ENCODE data around the gene FBXO21.

FBXO21 gene

DNA sequence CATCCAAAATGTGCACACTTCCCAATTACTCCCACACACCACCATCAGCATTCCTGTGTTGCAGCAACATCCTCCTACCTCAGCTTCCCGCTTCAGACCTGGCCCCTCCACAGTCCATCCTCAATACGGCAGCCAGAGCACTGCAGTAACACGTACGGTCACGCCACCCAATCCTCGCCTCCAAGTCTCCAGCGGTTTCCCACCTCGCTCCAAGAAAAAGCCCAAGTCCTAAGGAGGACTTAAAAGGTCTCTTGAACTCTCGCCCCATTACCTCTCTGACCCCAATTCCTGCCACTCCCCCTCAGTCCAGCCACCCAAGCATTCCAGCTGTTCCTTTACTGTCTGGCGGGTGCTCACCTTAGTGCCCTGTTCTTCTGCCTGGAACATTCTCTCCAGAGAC, 12.0 kb downstream of the FBXO21 start:
- Histone ChIP-seq H3K36me3 (peaks cover 96 to 100% (median 99%) of the 10 kb centered on the region in 11 experiments), H3K9me3 (replicated peaks in 1 of 11) (peaks cover 24 to 29% (median 27%) of the 10 kb centered on the region in 11 experiments)
- TF ChIP-seq Cebpa-rat (IDR thresholded peaks at IDR 0.05) = no peak

DNA sequence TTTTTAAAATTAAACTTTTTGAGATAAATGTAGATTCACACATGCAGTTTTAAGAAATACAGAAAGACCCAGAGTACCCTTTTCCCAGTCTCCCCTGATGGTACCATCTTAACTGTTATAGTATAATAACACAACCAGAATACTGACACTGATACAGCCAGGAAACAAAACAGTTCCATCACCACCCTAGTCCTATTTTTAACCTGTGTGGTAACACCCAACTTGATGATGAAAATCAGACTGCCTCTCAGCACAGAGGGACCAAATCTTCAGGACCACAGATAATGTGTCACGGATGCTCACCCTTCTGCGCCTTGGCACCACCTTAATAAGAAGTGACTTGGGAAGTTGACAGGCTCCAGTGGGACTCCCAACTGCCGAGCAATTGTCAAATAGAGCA, 18.1 kb downstream of the FBXO21 start:
- H3K4me2 ChIP-seq = peak overlapping the region in 7 of 11 experiments; percentile 6 to 39 (median 12); a peak in 7 of 22 replicates
- no peak overlapping the region for H3K9ac ChIP-seq
- peak overlapping the region in 4 of 11 experiments; percentile 10 to 60 (median 42); a peak in 3 of 22 replicates for H3K27ac ChIP-seq
- peaks cover 0 to 17% (median 9%) of the 10 kb centered on the region in 10 experiments; a peak in 13 of 20 replicates for H3K4me1 ChIP-seq
- H3K4me3 ChIP-seq = no peak overlapping the region
- H4K20me1 ChIP-seq = peaks cover 0 to 23% (median 3%) of the 10 kb centered on the region in 11 experiments; a peak in 9 of 22 replicates
- H3K9me3 ChIP-seq (replicated peaks in 1 of 11) = no peaks in the 10 kb centered on the region
- peaks cover 99 to 100% (median 100%) of the 10 kb centered on the region in 11 experiments for H3K36me3 ChIP-seq
- TF ChIP-seq Cebpa-rat (IDR thresholded peaks at IDR 0.05) = no peak
- no peaks in the 10 kb centered on the region for H3K27me3 ChIP-seq

More for the DNA sequence above, 12.0 kb downstream of the FBXO21 start:
- no peak overlapping the region for H3K4me3 ChIP-seq
- H3K27ac ChIP-seq = no peak overlapping the region
- peaks cover 0 to 1% (median 0%) of the 10 kb centered on the region in 10 experiments; a peak in 2 of 20 replicates for H3K4me1 ChIP-seq
- peaks cover 0 to 13% (median 6%) of the 10 kb centered on the region in 11 experiments; a peak in 8 of 22 replicates for H4K20me1 ChIP-seq
- no peak overlapping the region for H3K4me2 ChIP-seq
- H3K27me3 ChIP-seq = no peaks in the 10 kb centered on the region
- H3K9ac ChIP-seq = no peak overlapping the region

GRCh38 chr12:117171499-117172162, 18.6 kb downstream of the FBXO21 start:
- H3K36me3 ChIP-seq = peaks cover 99 to 100% (median 100%) of the 10 kb centered on the region in 11 experiments
- H3K9ac ChIP-seq = no peak overlapping the region
- H3K27ac ChIP-seq = peak overlapping the region in 4 of 11 experiments; percentile 10 to 60 (median 42); a peak in 4 of 22 replicates
- H3K4me2 ChIP-seq = peak overlapping the region in 4 of 11 experiments; percentile 6 to 13 (median 10); a peak in 2 of 22 replicates
- H3K4me3 ChIP-seq = no peak overlapping the region
- H3K27me3 ChIP-seq = no peaks in the 10 kb centered on the region
- no peak for TF ChIP-seq Cebpa-rat (IDR thresholded peaks at IDR 0.05)
- H3K4me1 ChIP-seq = peaks cover 0 to 17% (median 9%) of the 10 kb centered on the region in 10 experiments; a peak in 13 of 20 replicates
- H4K20me1 ChIP-seq = peaks cover 0 to 24% (median 3%) of the 10 kb centered on the region in 11 experiments; a peak in 9 of 22 replicates
- H3K9me3 ChIP-seq (replicated peaks in 1 of 11) = no peaks in the 10 kb centered on the region

DNA sequence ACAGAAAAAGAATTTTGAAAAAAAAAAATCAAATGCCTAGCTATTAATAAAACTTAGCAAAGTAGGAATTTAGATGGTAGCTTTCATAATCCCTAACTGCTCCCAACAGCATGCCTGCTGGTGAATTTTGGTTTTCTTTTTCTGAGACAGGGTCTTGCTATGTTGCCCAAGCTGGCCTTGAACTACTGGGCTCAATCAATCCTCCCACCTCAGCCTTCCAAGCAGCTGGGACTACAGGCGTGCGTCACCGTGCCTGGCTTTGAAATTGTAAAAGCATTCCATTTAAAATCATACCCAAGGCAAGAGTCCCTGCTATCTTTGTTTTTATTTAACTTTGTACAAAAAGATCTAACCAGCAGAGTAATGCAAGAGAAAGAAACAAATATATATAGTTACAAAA, 20.7 kb downstream of the FBXO21 start:
- peaks cover 99 to 100% (median 100%) of the 10 kb centered on the region in 11 experiments for H3K36me3 ChIP-seq

GRCh38 chr12:117168976-117169375, 21.3 kb downstream of the FBXO21 start:
- H3K9ac ChIP-seq = no peak overlapping the region
- H3K36me3 ChIP-seq = peaks cover 99 to 100% (median 100%) of the 10 kb centered on the region in 11 experiments
- no peak overlapping the region for H3K4me2 ChIP-seq
- H3K4me3 ChIP-seq = no peak overlapping the region
- peaks cover 0 to 35% (median 5%) of the 10 kb centered on the region in 11 experiments; a peak in 8 of 22 replicates for H4K20me1 ChIP-seq
- no peaks in the 10 kb centered on the region for H3K27me3 ChIP-seq
- no peaks in the 10 kb centered on the region for H3K9me3 ChIP-seq (replicated peaks in 1 of 11)
- TF ChIP-seq Cebpa-rat (IDR thresholded peaks at IDR 0.05) = no peak
- no peak overlapping the region for H3K27ac ChIP-seq
- H3K4me1 ChIP-seq = peaks cover 0 to 17% (median 9%) of the 10 kb centered on the region in 10 experiments; a peak in 13 of 20 replicates

More for the DNA sequence above, 20.7 kb downstream of the FBXO21 start:
- Histone ChIP-seq H3K4me3 (no peak overlapping the region), H3K9me3 (replicated peaks in 1 of 11) (no peaks in the 10 kb centered on the region), H4K20me1 (peaks cover 0 to 33% (median 4%) of the 10 kb centered on the region in 11 experiments; a peak in 8 of 22 replicates), H3K27me3 (no peaks in the 10 kb centered on the region), H3K4me2 (no peak overlapping the region), H3K4me1 (peaks cover 0 to 17% (median 9%) of the 10 kb centered on the region in 10 experiments; a peak in 13 of 20 replicates), H3K27ac (no peak overlapping the region), H3K9ac (no peak overlapping the region)
- TF ChIP-seq Cebpa-rat (IDR thresholded peaks at IDR 0.05) = no peak

GRCh38 chr12:117167769-117168168, 22.5 kb downstream of the FBXO21 start:
- H3K9ac ChIP-seq = no peak overlapping the region
- no peaks in the 10 kb centered on the region for H3K27me3 ChIP-seq
- H3K4me3 ChIP-seq = no peak overlapping the region
- TF ChIP-seq Cebpa-rat (IDR thresholded peaks at IDR 0.05) = no peak
- peaks cover 99 to 100% (median 100%) of the 10 kb centered on the region in 11 experiments for H3K36me3 ChIP-seq
- peaks cover 0 to 10% (median 8%) of the 10 kb centered on the region in 10 experiments; a peak in 13 of 20 replicates for H3K4me1 ChIP-seq
- no peaks in the 10 kb centered on the region for H3K9me3 ChIP-seq (replicated peaks in 1 of 11)
- no peak overlapping the region for H3K27ac ChIP-seq
- no peak overlapping the region for H3K4me2 ChIP-seq
- H4K20me1 ChIP-seq = peaks cover 0 to 35% (median 5%) of the 10 kb centered on the region in 11 experiments; a peak in 10 of 22 replicates

DNA sequence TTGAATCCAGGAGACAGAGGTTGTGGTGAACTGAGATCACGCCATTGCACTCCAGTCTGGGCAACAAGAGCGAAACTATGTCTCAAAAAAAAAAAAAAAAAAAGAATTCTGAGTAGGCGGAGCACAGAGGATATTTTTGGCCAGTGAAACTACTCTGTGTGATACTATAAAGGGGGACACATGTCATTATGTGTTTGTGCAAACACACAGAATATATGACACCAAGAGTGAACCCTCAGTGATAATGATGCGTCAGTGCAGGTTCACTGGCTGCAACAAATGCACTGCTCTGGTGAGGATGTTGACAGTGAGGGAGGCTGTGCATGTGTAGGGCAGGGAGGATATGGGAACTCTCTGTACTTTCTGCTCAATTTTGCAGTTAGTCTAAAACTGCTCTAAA, 24.2 kb downstream of the FBXO21 start:
- no peaks in the 10 kb centered on the region for H3K9me3 ChIP-seq (replicated peaks in 1 of 11)
- no peak overlapping the region for H3K27ac ChIP-seq
- no peaks in the 10 kb centered on the region for H3K27me3 ChIP-seq
- H3K4me3 ChIP-seq = no peak overlapping the region
- H3K4me1 ChIP-seq = no peaks in the 10 kb centered on the region
- peaks cover 0 to 46% (median 5%) of the 10 kb centered on the region in 11 experiments; a peak in 13 of 22 replicates for H4K20me1 ChIP-seq
- H3K4me2 ChIP-seq = no peak overlapping the region
- TF ChIP-seq Cebpa-rat (IDR thresholded peaks at IDR 0.05) = no peak
- no peak overlapping the region for H3K9ac ChIP-seq
- H3K36me3 ChIP-seq = peaks cover 99 to 100% (median 100%) of the 10 kb centered on the region in 11 experiments

- Histone ChIP-seq H3K36me3 (peaks cover 99 to 100% (median 100%) of the 10 kb centered on the region in 11 experiments), H3K4me3 (no peak overlapping the region), H3K4me1 (no peaks in the 10 kb centered on the region), H3K9ac (no peak overlapping the region), H3K9me3 (replicated peaks in 1 of 11) (no peaks in the 10 kb centered on the region), H3K4me2 (no peak overlapping the region), H3K27me3 (no peaks in the 10 kb centered on the region), H4K20me1 (peaks cover 0 to 46% (median 6%) of the 10 kb centered on the region in 11 experiments; a peak in 13 of 22 replicates), H3K27ac (no peak overlapping the region)
- no peak for TF ChIP-seq Cebpa-rat (IDR thresholded peaks at IDR 0.05)
Observed at GRCh38 chr12:117165342-117165741, 24.9 kb downstream of the FBXO21 start.

DNA sequence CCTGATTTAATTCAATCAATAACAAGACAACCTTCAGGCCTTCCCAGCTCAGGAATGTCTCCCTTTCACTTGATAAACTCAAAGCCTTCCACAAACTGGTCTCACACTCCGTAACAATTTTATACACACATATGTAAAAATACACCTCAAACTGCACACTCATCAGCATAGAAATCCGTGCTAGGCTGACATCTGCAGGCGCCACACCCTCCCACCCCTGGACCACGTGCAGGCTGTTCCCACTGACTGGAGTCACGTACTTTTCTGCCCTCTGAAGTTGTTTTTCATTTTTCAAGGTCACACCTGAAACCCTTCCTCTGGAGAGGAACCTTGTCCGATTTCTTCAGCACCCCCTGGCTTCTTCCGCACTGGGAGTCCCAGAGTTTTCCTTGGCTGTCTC, 27.6 kb downstream of the FBXO21 start:
- no peak overlapping the region for H3K9ac ChIP-seq
- peaks cover 0 to 42% (median 11%) of the 10 kb centered on the region in 11 experiments; a peak in 12 of 22 replicates for H4K20me1 ChIP-seq
- no peak overlapping the region for H3K4me2 ChIP-seq
- no peak for TF ChIP-seq Cebpa-rat (IDR thresholded peaks at IDR 0.05)
- no peaks in the 10 kb centered on the region for H3K9me3 ChIP-seq (replicated peaks in 1 of 11)
- no peak overlapping the region for H3K4me3 ChIP-seq
- H3K27me3 ChIP-seq = no peaks in the 10 kb centered on the region
- no peak overlapping the region for H3K27ac ChIP-seq
- H3K36me3 ChIP-seq = peaks cover 100% of the 10 kb centered on the region in 11 experiments
- no peaks in the 10 kb centered on the region for H3K4me1 ChIP-seq

Data from BLaER1 treated with 17β-estradiol and CSF1 and Interleukin-3, amounts not matched to agents 10 nM and 100 nM (cell line).